H1 (cell line): Measurements from ENCODE around the gene SLC25A21. TPM values are rescaled to one million over a fixed set of nuclear protein-coding genes. Genes with fewer than 3 reads are reported as not detected.

Experiments
- BRCA1 ChIP-seq: IDR thresholded peaks from 2 replicates; pipeline ENCODE4 v1.6.1; 2012; ENCODE audit warnings: low read depth, low read length, improper control_type of control experiment
- CHD1 ChIP-seq: IDR thresholded peaks from 2 replicates; pipeline ENCODE4 v1.6.1; 2012; ENCODE audit warnings: low read depth, low read length, improper control_type of control experiment
- CHD7 ChIP-seq: fragments of 300-600 bp; sonication (generic); IDR thresholded peaks from 2 replicates; pipeline ENCODE4 v1.7.1; 2012; ENCODE audit warnings: low read length, moderate library complexity, mild to moderate bottlenecking, inconsistent platforms; ENCODE audit not compliant: insufficient replicate concordance
- CREB1 ChIP-seq: IDR thresholded peaks from 2 replicates; pipeline ENCODE4 v1.6.1; 2012; ENCODE audit warnings: inconsistent platforms
- CTCF ChIP-seq, 3 experiments: IDR thresholded peaks; 1 replicate in 2 of 3; 2 replicates in 1 of 3; pipeline versions ENCODE4 v1.5.1 to v1.6.1; 2011; ENCODE audit warnings: low read length in 3 of 3, mild to moderate bottlenecking in 3 of 3, inconsistent platforms in 2 of 3, low read depth in 1 of 3, moderate library complexity in 1 of 3; ENCODE audit not compliant: insufficient read depth in 1 of 3; ENCODE audit errors: control extremely low read depth in 1 of 3
- RBBP5 ChIP-seq: IDR thresholded peaks from 2 replicates; pipeline ENCODE4 v1.7.1; 2012; ENCODE audit warnings: low read depth, mild to moderate bottlenecking, inconsistent platforms, low read length, moderate library complexity, borderline replicate concordance
- SRF ChIP-seq: IDR thresholded peaks from 2 replicates; pipeline ENCODE4 v1.6.1; 2011; ENCODE audit warnings: mild to moderate bottlenecking, low read depth, low read length, moderate library complexity
- polyA plus RNA-seq, 7 experiments: library from polyadenylated mRNA; depleted of rRNA in 3 of 7; stranded (reverse) in 5 of 7; unstranded in 2 of 7; fragments of >200 nt in 5 of 7; fragments of 200-250 nt in 2 of 7; gene quantifications; 1 replicate in 5 of 7; 2 replicates in 1 of 7; 4 replicates in 1 of 7; pipeline versions ENCODE4 v1.2.1 to v1.2.3, GENCODE V29; 2011 to 2013; ENCODE audit warnings: missing spikeins in 2 of 7, mixed read lengths in 2 of 7
- total RNA-seq: library from RNA; stranded (reverse); fragmentation: NEBNext Ultra II Directional; extraction: Animal tissue kit (Norgen Biotek cat#: 25700); gene quantifications from 2 replicates; pipeline ENCODE4 v1.2.1, GENCODE V29; 2021

The SLC25A21 gene
- total and polyA plus RNA-seq, 2 of the 8 experiments (the other 6 are each of a cell fraction or from before 2014, with no cell fraction given), result 6.9 to 15.7 TPM

GRCh38 chr14:37114002-37114401 is 58.4 kb downstream of the SLC25A21 start (continued):
- TF ChIP-seq CHD7, result no peak
- no peak for TF ChIP-seq CTCF (IDR thresholded peaks at IDR 0.05; ENCODE audit: control extremely low read depth in 1 of 3, insufficient read depth in 1 of 3, low read depth in 1 of 3, low read length in 3 of 3)
- TF ChIP-seq SRF, result no peak
- no peak for TF ChIP-seq RBBP5
- no peak for TF ChIP-seq BRCA1
- no peak for TF ChIP-seq CREB1
- TF ChIP-seq CHD1, result no peak
- TF ChIP-seq, all 59 proteins: peak for 0
